Activated CD8-positive, alpha-beta memory T cell treated with anti-CD3 and anti-CD28 coated beads, Interleukin-2, amount 50 U/mL, for 4 hours (primary cell): Measurements from ENCODE around the gene FGF14.
"Not testable (repeated sequence)": the region's sequence is repeated elsewhere in the genome, so short reads cannot be mapped to it uniquely, and the experiment has no call there.

Source experiments
- DNase-seq: peaks from one replicate; pipeline ENCODE4 v3.0.0-alpha.2; 2020

FGF14 gene

GRCh38 chr13:102021777-102022176, 380.1 kb downstream of the FGF14 start:
- DNase-seq = no peak

GRCh38 chr13:102020611-102021216, 381.1 kb downstream of the FGF14 start:
- no peak for DNase-seq

GRCh38 chr13:102018716-102019115, 383.1 kb downstream of the FGF14 start:
- no peak for DNase-seq

GRCh38 chr13:102017248-102017647, 384.6 kb downstream of the FGF14 start:
- no peak for DNase-seq

- no peak for DNase-seq
These were observed 389.3 kb downstream of the FGF14 start for GRCh38 chr13:102012299-102013293.

- not testable (repeated sequence) for DNase-seq
These were observed 390.4 kb downstream of the FGF14 start for GRCh38 chr13:102011455-102011854.

- DNase-seq = no peak
These were observed 397.8 kb downstream of the FGF14 start for GRCh38 chr13:102003848-102004570.

GRCh38 chr13:102002287-102002686, 399.6 kb downstream of the FGF14 start:
- DNase-seq = no peak

GRCh38 chr13:102000764-102001163, 401.1 kb downstream of the FGF14 start:
- DNase-seq = no peak

GRCh38 chr13:101998129-101998528, 403.7 kb downstream of the FGF14 start:
- DNase-seq = no peak

- no peak for DNase-seq
These were observed 404.9 kb downstream of the FGF14 start for GRCh38 chr13:101996954-101997353.

GRCh38 chr13:101989798-101990350, 412.0 kb downstream of the FGF14 start:
- no peak for DNase-seq

GRCh38 chr13:101988140-101988539, 413.7 kb downstream of the FGF14 start:
- DNase-seq = no peak

- DNase-seq = no peak
These were observed 415.5 kb downstream of the FGF14 start for GRCh38 chr13:101986316-101986715.

GRCh38 chr13:101985321-101985720, 416.5 kb downstream of the FGF14 start:
- DNase-seq = no peak

- DNase-seq = no peak
These were observed 418.9 kb downstream of the FGF14 start for GRCh38 chr13:101982903-101983302.

- DNase-seq = no peak
These were observed 422.0 kb downstream of the FGF14 start for GRCh38 chr13:101979825-101980224.

- no peak for DNase-seq
These were observed 423.1 kb downstream of the FGF14 start for GRCh38 chr13:101978552-101979315.

GRCh38 chr13:101977475-101977874, 424.4 kb downstream of the FGF14 start:
- no peak for DNase-seq

GRCh38 chr13:101972191-101972590, 429.7 kb downstream of the FGF14 start:
- DNase-seq = no peak

GRCh38 chr13:101970341-101970740, 431.5 kb downstream of the FGF14 start:
- no peak for DNase-seq

- DNase-seq = no peak
These were observed 434.1 kb downstream of the FGF14 start for GRCh38 chr13:101967781-101968180.
